K562 (cell line): ENCODE results near the gene IDI2. TPM values are rescaled to one million over a fixed set of nuclear protein-coding genes. Genes with fewer than 3 reads are reported as not detected.

Source experiments
- BRF2 ChIP-seq: IDR thresholded peaks from 3 replicates; pipeline ENCODE4 v1.6.1; 2011; ENCODE audit warnings: borderline replicate concordance, mild to moderate bottlenecking; ENCODE audit not compliant: insufficient read length, insufficient read depth
- CHCHD3 ChIP-seq: fragments of 250-450 bp; sonication (Bioruptor Pico); IDR thresholded peaks from 2 replicates; pipeline ENCODE4 v2.1.2; 2022; ENCODE audit warnings: mild to moderate bottlenecking
- CHD7 ChIP-seq: fragments of 200-600 bp; sonication (generic); IDR thresholded peaks from one replicate; pipeline ENCODE4 v1.6.1; 2012; ENCODE audit warnings: mild to moderate bottlenecking, low read depth, low read length, inconsistent platforms
- FOSL1 ChIP-seq: fragments of 200-800 bp; sonication (Bioruptor generic); conservative IDR thresholded peaks from 2 replicates; pipeline ENCODE4 v1.6.1; 2016; ENCODE audit warnings: missing genetic modification characterization, missing compliant biosample characterization
- GATAD2B ChIP-seq: fragments of 450-650 bp; IDR thresholded peaks from 2 replicates; pipeline ENCODE4 v1.6.1; 2017; ENCODE audit warnings: mild to moderate bottlenecking, borderline replicate concordance
- HDAC2 ChIP-seq: fragments of 450-650 bp; IDR thresholded peaks from 2 replicates; pipeline ENCODE4 v1.6.1; 2016; ENCODE audit warnings: mild to moderate bottlenecking
- HEY1 ChIP-seq: fragments of 250-450 bp; sonication (Bioruptor Pico); IDR thresholded peaks from 2 replicates; pipeline ENCODE4 v1.5.0; 2020; ENCODE audit warnings: mild to moderate bottlenecking, moderate library complexity, borderline replicate concordance
- IRF1 ChIP-seq: sonication (generic); formaldehyde crosslinking; IDR thresholded peaks from 2 replicates; pipeline ENCODE4 v1.8.0; 2022; ENCODE audit warnings: missing genetic modification reagents, mild to moderate bottlenecking, borderline replicate concordance
- PCBP2 ChIP-seq: fragments of 200-400 bp; formaldehyde crosslinking; IDR thresholded peaks from 2 replicates; pipeline ENCODE4 v1.6.1; 2018; ENCODE audit warnings: low read length, low read depth, mild to moderate bottlenecking, moderate library complexity; ENCODE audit not compliant: poor library complexity, severe bottlenecking
- TBP ChIP-seq: optimal IDR thresholded peaks from 2 replicates; pipeline ENCODE3; 2011; ENCODE audit warnings: low read depth, low read length, improper control_type of control experiment
- TCF15 ChIP-seq: fragments of 250-450 bp; sonication (Bioruptor Pico); IDR thresholded peaks from 2 replicates; pipeline ENCODE4 v1.8.0; 2022; ENCODE audit warnings: moderate library complexity, mild to moderate bottlenecking, inconsistent platforms
- polyA plus RNA-seq, 8 experiments: library from polyadenylated mRNA; depleted of rRNA in 4 of 8; stranded (reverse) in 5 of 8; unstranded in 3 of 8; fragments of >200 nt; fragmentation: Nextera tagmentation in 2 of 8; fragmentation: Illumina TruSeq in 1 of 8; extraction: Ambion mirVana in 2 of 8; extraction: Trizol in 1 of 8; gene quantifications; 2 replicates each; pipeline versions ENCODE4 v1.2.1 to v1.2.3, GENCODE V29; 2011 to 2014; ENCODE audit warnings: inconsistent platforms in 1 of 8, missing spikeins in 1 of 8
- total RNA-seq, 7 experiments: library from RNA; depleted of rRNA in 6 of 7; stranded (reverse); fragments of >200 nt in 6 of 7; fragmentation: Illumina TruSeq in 2 of 7; extraction: Trizol in 2 of 7; gene quantifications; 2 replicates each; pipeline versions ENCODE4 v1.2.1 to v1.2.3, GENCODE V29; 2011 to 2021; ENCODE audit warnings: low replicate concordance in 1 of 7
- TF ChIP-seq, protein P1 (sequence below): fragments of 200-400 bp; formaldehyde crosslinking; IDR thresholded peaks from 2 replicates; pipeline ENCODE4 v1.6.1; 2017; ENCODE audit warnings: mild to moderate bottlenecking, low read depth, low read length, moderate library complexity

The IDI2 gene
- total and polyA plus RNA-seq, 9 of the 15 experiments (the other 6 are each of a cell fraction or from before 2014, with no cell fraction given) = not detected

DNA sequence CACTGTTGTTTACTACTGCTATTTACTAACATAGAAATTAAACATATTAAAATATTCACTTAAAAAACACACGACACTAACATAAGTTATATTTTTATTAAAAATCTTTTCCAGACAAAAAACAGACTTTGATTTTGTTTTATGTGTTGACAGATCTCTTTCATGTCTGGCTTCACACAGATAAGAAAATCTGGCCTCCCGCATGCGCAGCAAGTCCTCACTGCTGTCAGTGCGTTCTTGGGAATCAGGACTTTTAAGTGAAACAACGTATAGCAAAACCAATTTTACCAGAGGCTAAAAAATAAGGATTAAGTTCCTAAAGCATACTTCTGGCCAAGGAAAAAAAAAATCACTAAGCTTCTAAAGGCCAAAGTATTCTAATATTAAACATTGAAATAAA is 24.5 kb upstream of the IDI2 start (continued):
- TF ChIP-seq IRF1 (CRISPR knock-in tag) (no peak), CHD7 (no peak), PCBP2 (no peak), CHCHD3 (CRISPR knock-in tag) (no peak), TCF15 (CRISPR knock-in tag) (no peak), HEY1 (CRISPR knock-in tag) (no peak), GATAD2B (no peak), BRF2 (no peak), TBP (no peak), FOSL1 (tag) (no peak), HDAC2 (peak; percentile 99)
- TF ChIP-seq, protein P1, sequence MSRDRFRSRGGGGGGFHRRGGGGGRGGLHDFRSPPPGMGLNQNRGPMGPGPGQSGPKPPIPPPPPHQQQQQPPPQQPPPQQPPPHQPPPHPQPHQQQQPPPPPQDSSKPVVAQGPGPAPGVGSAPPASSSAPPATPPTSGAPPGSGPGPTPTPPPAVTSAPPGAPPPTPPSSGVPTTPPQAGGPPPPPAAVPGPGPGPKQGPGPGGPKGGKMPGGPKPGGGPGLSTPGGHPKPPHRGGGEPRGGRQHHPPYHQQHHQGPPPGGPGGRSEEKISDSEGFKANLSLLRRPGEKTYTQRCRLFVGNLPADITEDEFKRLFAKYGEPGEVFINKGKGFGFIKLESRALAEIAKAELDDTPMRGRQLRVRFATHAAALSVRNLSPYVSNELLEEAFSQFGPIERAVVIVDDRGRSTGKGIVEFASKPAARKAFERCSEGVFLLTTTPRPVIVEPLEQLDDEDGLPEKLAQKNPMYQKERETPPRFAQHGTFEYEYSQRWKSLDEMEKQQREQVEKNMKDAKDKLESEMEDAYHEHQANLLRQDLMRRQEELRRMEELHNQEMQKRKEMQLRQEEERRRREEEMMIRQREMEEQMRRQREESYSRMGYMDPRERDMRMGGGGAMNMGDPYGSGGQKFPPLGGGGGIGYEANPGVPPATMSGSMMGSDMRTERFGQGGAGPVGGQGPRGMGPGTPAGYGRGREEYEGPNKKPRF = no peak
